ENCODE results near the gene ZNF740.
A peak's percentile ranks its signal among the peaks of the same experiment; 100 is the strongest.

The ZNF740 gene

DNA sequence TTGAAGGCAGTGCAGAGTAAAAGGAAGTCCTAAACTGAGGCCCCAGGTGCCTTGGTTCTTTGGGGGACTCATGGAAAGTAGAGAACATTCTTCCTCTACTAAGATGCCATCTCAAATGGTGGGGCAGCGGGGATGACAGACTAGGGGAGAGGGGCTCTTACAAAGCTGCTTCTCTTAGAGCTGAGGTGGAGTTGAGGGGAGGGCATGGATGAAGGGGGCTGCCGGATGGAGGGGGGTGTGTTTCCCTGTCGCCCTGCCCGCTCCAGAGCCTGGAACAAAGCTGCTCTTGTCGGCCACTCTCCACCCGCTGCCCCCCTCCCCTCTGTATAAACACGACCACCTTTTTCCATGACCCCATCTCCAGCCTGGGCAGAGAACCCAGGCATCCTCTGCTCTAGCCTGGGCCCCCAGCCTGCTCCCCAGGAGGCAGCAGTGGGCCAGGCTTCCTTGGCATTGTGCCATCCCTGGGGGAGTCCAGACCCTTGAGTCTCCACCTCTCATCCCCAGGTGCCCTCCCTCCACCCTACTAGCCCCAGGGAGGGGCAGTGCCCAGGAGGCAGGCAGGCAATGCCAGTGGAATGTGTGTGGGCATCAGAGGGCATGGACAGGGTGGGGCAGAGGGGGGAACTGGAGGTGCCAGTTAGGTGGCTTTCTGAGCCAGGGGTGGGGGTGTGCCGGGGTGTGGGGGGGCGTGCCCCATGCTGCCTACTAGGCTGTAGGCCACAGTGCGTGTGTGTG is 49.8 kb downstream of the ZNF740 start:
- no peak for DNase-seq

DNA sequence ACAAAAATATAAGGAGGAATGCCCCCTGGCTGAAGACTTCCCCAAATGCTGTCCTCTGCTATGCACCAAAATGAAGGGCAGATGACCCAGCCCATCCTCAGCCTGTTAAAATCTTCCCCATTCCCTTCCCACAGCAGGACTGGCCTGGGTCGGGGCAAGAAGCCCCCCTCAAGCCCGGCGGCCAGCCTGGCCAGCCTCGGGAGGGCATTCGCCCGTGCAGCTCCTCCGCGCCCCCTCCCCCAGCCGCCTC is 51.1 kb downstream of the ZNF740 start:
- DNase-seq, result no peak

DNA sequence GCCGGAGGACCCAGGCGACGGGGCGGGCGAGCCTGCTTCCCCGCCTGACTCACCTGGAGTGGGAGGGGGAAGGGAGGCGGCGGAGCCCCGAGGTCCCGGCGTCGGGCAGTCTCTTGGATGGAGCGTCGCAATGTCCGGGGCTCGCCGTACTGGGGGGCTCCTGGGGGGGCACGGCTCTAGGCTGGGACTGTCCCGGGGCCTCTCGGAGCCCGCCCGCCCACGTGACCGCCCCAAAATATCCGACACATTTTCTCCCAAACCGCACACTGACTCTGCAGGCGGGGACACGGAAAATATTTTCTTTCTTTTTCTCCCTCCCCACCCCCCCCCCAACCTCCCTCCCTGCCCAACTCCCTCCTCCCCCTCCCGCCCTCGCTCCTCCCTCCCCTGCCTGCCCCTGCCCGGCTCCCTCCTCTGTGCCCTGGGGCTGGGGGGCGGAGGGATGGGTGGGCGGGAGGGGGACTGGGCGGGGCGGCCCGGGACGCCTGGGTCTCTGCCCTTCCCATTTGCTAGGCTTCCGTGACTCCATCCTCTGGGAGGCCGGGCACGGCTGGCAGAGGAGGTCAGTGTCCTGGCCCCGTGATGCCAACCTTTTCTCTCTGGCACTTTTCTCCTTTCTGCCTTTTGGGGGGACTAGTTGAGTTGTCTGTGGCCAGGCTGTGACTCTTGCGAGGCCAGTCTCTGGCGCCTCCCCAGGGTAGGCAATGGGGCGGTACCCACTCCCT is 51.6 kb downstream of the ZNF740 start, which contains the start of gene RARG:
TSS of gene RARG (minus strand) at position 289 of the 725 bp plus-strand sequence. CDS start 4,664 bp downstream, outside the sequence.
- DNase-seq, result peak; percentile 63

DNA sequence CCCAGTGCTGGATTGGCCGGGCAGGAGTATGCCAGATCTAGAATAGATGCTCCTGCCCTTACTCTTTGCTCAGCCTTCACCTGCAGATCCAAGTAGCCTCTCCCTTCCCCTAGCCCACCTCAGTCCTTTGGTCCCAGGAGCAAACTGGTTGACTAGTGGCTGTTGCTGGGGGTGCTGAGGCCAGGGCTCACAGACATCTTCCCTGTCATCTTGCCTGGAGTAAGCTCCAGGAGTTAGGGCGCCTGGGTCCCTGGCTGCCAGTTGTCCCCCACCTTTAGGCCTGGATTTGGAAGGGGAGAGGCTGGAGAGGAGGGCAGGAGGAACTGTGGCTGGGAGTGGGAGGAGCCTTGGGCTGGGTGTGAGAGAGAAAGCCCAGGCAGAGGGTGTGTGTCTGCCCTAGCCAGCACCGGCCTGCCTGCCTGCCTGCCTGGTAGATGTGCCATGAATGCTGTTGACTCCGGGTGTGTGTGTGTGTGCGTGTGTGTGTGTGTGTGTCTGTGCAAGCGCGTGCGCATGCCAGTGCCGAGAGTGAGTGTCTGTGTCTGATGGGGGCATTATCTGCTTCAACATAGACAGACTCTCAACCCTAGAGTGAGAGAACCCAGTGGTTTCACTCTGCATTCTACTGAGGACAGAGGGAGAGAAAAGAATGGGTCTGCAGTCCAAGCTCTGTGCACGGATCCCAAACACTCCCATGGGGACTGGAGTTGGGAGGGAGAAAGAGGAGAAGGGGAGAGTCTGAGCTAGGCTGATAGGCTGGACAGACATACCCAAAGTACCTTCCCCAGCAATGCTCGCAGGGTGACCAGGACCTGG is 52.3 kb downstream of the ZNF740 start:
- DNase-seq, result no peak

GRCh38 chr12:53233671-53234121 is 53.2 kb downstream of the ZNF740 start:
- no peak for DNase-seq

DNA sequence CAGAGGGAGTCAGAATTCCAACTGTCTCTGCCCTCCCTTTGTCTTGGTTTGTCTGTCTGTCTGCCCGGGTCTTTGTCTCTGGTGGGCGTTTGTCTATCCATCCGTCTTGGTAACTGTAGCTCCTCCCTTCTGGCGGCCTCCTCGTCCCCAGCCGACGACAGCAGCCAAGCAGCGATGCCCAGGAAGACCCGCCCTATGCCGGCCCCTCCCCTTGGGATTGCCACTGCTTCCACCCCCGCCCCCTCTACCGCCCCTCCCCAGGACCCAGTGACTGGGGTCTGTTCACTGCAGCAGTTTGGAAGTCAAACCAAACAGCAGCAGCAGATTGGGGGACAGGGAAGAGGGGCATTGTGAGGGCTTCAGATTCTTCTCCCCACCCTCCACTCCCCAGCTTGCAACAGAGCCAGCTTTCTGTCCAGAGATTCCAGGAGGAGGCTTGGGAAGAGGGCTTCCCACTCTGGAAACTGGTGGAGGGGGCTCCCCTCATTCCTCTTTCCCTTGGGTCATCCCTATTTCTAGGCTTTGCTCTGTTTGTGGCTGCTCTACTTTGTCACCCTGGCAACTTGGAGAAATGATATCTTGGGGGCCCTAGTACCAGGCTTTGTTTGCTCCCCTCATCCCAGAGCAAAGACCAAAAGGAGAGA is 53.9 kb downstream of the ZNF740 start:
- no peak for DNase-seq

- DNase-seq, result no peak
Measured at GRCh38 chr12:53235164-53235563, 54.6 kb downstream of the ZNF740 start.

DNA sequence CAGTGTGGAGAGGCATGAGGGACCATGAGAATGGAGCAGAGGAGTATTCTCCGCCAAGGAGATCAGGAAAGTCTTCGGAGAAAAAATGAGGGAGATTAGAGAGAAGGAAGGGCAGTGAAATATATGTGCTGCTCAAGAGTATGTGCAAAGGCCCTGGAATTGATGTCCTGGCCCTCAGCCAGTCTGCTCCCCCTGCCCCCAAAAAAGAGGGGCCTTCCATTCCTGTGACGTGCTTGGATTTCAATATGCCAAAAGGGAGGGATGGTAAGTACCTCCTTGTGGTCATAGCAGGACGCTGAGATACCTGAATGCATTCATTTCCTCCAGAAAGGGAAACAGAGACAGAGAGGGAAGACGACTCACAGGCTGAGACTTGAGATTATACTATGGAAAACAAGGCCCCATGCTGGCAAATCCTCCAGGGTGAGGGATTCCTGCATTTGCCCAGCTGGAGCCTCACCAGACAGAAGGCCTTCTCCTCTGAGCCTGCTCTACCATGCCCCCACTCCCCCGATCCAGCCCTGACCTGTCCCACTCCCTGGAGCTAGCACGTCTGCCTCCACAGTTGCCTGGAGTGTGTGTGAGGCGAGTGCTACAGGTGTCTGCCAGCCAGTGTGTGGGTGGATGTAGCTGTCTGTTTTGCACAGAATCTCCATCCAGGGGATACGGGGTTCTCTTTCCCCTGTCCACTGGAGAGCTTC is 55.4 kb downstream of the ZNF740 start:
- DNase-seq, result no peak

DNA sequence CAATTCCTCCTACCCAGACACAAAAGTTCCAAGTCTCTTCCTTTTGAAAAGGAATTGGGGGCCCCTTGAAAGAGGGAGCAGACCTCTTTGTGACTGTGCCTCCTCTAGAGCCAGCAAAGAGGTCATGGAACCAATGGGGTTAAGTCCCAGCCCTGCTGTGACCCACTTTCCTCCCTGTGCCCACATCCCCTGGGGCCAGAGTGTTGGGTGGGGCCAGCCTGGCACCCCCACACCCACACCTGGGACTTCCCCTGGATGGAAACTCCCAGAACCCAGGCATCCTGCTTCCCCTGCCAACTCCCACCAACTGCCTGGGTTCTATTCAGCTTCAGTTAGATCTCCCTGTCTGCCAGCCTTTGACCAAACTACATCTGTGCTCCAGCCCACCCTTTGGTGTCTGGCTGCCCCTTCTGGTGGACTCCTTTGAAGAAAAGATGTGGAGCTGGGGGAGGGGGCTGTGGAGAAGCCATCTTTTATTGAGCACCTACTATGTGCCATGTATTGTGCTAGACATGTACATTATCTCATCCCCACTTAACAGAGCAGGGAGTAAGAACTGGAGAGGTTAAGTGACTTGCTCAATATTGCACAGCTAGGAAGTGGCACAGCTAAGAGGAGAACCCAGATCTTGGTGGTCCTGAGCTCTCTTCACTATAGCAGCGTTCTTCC is 56.1 kb downstream of the ZNF740 start:
- DNase-seq, result no peak

DNA sequence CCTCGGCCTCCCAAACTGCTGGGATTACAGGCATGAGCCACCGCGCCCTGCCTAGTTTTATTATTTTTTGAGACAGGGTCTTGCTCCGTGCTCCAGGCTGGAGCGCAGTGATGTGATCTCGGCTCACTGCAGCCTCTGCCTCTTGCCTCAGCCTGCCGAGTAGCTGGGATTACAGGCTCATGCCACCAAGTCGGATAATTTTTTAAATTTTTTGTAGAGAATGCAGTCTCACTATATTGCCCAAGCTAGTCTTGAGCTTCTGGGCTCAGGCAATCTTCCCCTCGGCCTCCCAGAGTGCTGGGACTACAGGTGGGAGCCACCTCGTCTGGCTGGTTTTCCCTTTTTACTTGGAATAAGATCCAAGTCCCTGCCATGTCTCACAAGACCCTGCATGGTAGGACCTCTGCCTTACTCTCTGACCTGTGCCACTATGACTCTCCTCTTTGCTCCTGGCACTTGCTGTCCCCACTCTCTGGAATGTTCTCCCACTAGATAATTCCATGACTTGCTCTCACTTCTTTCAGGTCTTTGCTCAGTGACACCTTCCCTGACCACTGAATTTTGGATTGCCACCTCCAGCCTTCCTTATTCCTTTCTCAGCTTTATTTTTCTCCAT is 59.2 kb downstream of the ZNF740 start:
- no peak for DNase-seq

- DNase-seq, result no peak
Measured at GRCh38 chr12:53241623-53242412, 61.3 kb downstream of the ZNF740 start.

DNA sequence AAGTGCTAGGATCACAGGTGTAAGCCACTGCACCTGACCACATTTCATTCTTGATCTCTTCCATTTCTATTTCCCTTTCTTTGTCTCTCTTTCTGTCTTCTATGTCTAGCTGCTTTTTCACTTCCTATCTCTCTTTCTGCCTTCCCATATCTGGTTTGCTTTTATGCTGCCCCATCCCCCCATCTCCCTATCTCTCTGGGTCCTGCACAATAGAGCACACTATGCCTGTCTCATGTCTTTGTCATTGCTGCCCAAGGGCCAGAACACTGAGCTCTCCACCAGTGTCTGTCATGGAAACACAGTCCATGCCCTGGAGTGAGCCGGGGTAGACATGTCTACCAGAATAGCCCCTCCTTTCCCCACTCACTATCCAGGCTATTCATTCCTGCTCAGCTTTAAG is 63.8 kb downstream of the ZNF740 start:
- no peak for DNase-seq
